Uterus (tissue), 2 donors: ENCODE results near the gene LKAAEAR1.

Source experiments
- CTCF ChIP-seq, 4 experiments: fragments of 200-600 bp in 2 of 4; fragments of 450-650 bp in 2 of 4; sonication (generic) in 2 of 4; IDR thresholded peaks; one replicate each; pipeline ENCODE4 v1.5.1; 2016 to 2019; ENCODE audit warnings: antibody characterized with exemption in 4 of 4, mild to moderate bottlenecking in 2 of 4, moderate library complexity in 1 of 4
- POLR2A ChIP-seq, 2 donors: fragments of 450-650 bp; IDR thresholded peaks; one replicate each; pipeline ENCODE4 v1.6.1; 2016; ENCODE audit warnings: antibody characterized with exemption in 2 of 2, mild to moderate bottlenecking in 1 of 2, moderate library complexity in 1 of 2

GRCh38 chr20:64056889-64057627 lies 27.1 kb downstream of the LKAAEAR1 start:
- TF ChIP-seq CTCF (IDR thresholded peaks at IDR 0.05), result no peak
- TF ChIP-seq POLR2A (IDR thresholded peaks at IDR 0.05), result no peak
